Fibroblast of skin of left quadriceps (primary cell): ENCODE data around the gene HRH3.

ENCODE experiments used
- DNase-seq, 2 experiments: peaks; one replicate each; pipeline ENCODE4 v3.0.0-alpha.2; 2013; ENCODE audit warnings: low read depth in 2 of 2

HRH3 gene

GRCh38 chr20:62244644-62245108, 24.6 kb upstream of the HRH3 start:
- no peak for DNase-seq

GRCh38 chr20:62243906-62244515, 23.9 kb upstream of the HRH3 start:
- no peak for DNase-seq

- no peak for DNase-seq
Measured at GRCh38 chr20:62243106-62243505, 23.0 kb upstream of the HRH3 start.

GRCh38 chr20:62242176-62242575, 22.1 kb upstream of the HRH3 start:
- no peak for DNase-seq

GRCh38 chr20:62241506-62241905, 21.4 kb upstream of the HRH3 start:
- DNase-seq = no peak

GRCh38 chr20:62240020-62240685, 20.1 kb upstream of the HRH3 start:
- no peak for DNase-seq

GRCh38 chr20:62239278-62239879, 19.3 kb upstream of the HRH3 start:
- DNase-seq = no peak

GRCh38 chr20:62238569-62239277, 18.6 kb upstream of the HRH3 start:
- DNase-seq = no peak

- peak; percentile 92 to 93 for DNase-seq
Measured at GRCh38 chr20:62237801-62238568, 17.9 kb upstream of the HRH3 start, which contains the start of gene OSBPL2. Gene OSBPL2, plus strand, starts transcription at chr20:62238521. Its CDS starts 17,664 bp downstream, at chr20:62256185.

- DNase-seq = no peak
Measured at GRCh38 chr20:62237514-62237800, 17.4 kb upstream of the HRH3 start.

- DNase-seq = no peak
Measured at GRCh38 chr20:62236766-62237513, 16.9 kb upstream of the HRH3 start.

- no peak for DNase-seq
Measured at GRCh38 chr20:62236200-62236599, 16.1 kb upstream of the HRH3 start.

- DNase-seq = no peak
Measured at GRCh38 chr20:62235777-62236157, 15.7 kb upstream of the HRH3 start.

GRCh38 chr20:62235001-62235776, 15.1 kb upstream of the HRH3 start:
- no peak for DNase-seq

GRCh38 chr20:62234339-62234738, 14.3 kb upstream of the HRH3 start:
- DNase-seq = no peak

GRCh38 chr20:62233684-62234083, 13.6 kb upstream of the HRH3 start:
- no peak for DNase-seq

GRCh38 chr20:62232770-62233645, 12.9 kb upstream of the HRH3 start:
- no peak for DNase-seq

GRCh38 chr20:62232194-62232593, 12.1 kb upstream of the HRH3 start:
- DNase-seq = no peak

- DNase-seq = no peak
Measured at GRCh38 chr20:62231292-62231691, 11.2 kb upstream of the HRH3 start.
